Right lobe of liver (tissue), 6 donors: ENCODE measurements around the gene TMEM53. TPM values are rescaled to one million over a fixed set of nuclear protein-coding genes. Genes with fewer than 3 reads are reported as not detected.
"Not testable (repeated sequence)": the region's sequence is repeated elsewhere in the genome, so short reads cannot be mapped to it uniquely, and the experiment has no call there.

Source experiments
- ATAC-seq, 4 donors: fragments of 200-7000 bp; cut with Tn5 transposase; one replicate each; pipeline ENCODE4 v1.9.1; 2020; ENCODE audit warnings: mild to moderate bottlenecking in 4 of 4, moderate library complexity in 4 of 4
- DNase-seq, 3 donors: peaks; one replicate each; pipeline ENCODE4 v3.0.0-alpha.2; 2020
- H3K27ac ChIP-seq, 3 donors: fragments of 200-600 bp; one replicate each; pipeline ENCODE4 v1.8.0; 2022
- H3K27me3 ChIP-seq, 2 donors: fragments of 200-600 bp; one replicate each; pipeline ENCODE4 v1.8.0; 2022
- H3K36me3 ChIP-seq, 4 donors: fragments of 200-600 bp; sonication (generic) in 1 of 4; one replicate each; pipeline versions ENCODE4 v1.5.1 to v1.8.0; 2017 to 2022; ENCODE audit warnings: control low read depth in 1 of 4
- H3K4me1 ChIP-seq, 4 donors: fragments of 200-600 bp; sonication (generic) in 1 of 4; one replicate each; pipeline versions ENCODE4 v1.5.1 to v1.8.0; 2017 to 2022; ENCODE audit warnings: control low read depth in 1 of 4
- H3K4me3 ChIP-seq, 3 donors: fragments of 200-600 bp; one replicate each; pipeline ENCODE4 v1.8.0; 2022
- H3K9me3 ChIP-seq, 4 donors: fragments of 200-600 bp; sonication (generic) in 1 of 4; one replicate each; pipeline versions ENCODE4 v1.5.1 to v1.8.0; 2017 to 2022; ENCODE audit warnings: control low read depth in 1 of 4
- CTCF ChIP-seq, 4 donors: fragments of 200-600 bp in 3 of 4; fragments of 450-650 bp in 1 of 4; IDR thresholded peaks; one replicate each; pipeline versions ENCODE4 v1.5.1 to v1.8.0; 2016 to 2022; ENCODE audit warnings: antibody characterized with exemption in 4 of 4, mild to moderate bottlenecking in 2 of 4
- POLR2A ChIP-seq: fragments of 450-650 bp; IDR thresholded peaks from one replicate; pipeline ENCODE4 v1.6.1; 2017; ENCODE audit warnings: antibody characterized with exemption, mild to moderate bottlenecking
- WGBS: methylation state at CpG from one replicate; pipeline ENCODE4 v1.1.6; 2018; ENCODE audit warnings: low coverage, low lambda C conversion rate; ENCODE audit not compliant: insufficient coverage; ENCODE audit errors: missing lambda C conversion rate; 5-methylcytosine and 5-hydroxymethylcytosine counted together
- intact Hi-C, 2 donors: fragments of 100-400 bp; cut with DNase I; formaldehyde crosslinking; loops; one replicate each; pipeline versions ENCODE4 v1.11.2 to v1.14.1; 2022
- total RNA-seq, 6 experiments: library from RNA; depleted of rRNA in 2 of 6; stranded (reverse); fragments of >200 nt in 2 of 6; fragmentation: NEBNext Ultra II Directional in 3 of 6; extraction: Animal tissue kit (Norgen Biotek cat#: 25700) in 3 of 6; gene quantifications; one replicate each; pipeline versions ENCODE4 v1.1.0 to v1.2.4, GENCODE V29; 2016 to 2023
- donor health status: DM: no; HTN: yes; CAD: no.
- donor health status: DM: no; HTN: no; CAD: no.
- donor health status: DM: no; HTN: no; CAD: no.
- donor health status: DM: no; HTN: yes; CAD: no.
- donor health status: DM: no; HTN: yes; CAD: no.

Gene TMEM53
- total RNA-seq, 6 experiments from 2014 or later = 15.8 to 31.0 (median 24.5) TPM

- H3K4me1 ChIP-seq = peaks cover 0 to 10% (median 2%) of the 10 kb centered on the region in 4 donors
- peak; percentile 55 to 82 (median 66) for ATAC-seq
- intact Hi-C loops = no loop called here
- WGBS = 67% methylated on average over 1 of the region's 1 CpG
- DNase-seq = no peak
- H3K4me3 ChIP-seq = no peak overlapping the region
- no peaks in the 10 kb centered on the region for H3K36me3 ChIP-seq
- TF ChIP-seq POLR2A (no peak), CTCF (IDR thresholded peaks at IDR 0.05) (no peak)
- H3K9me3 ChIP-seq = no peaks in the 10 kb centered on the region
- H3K27ac ChIP-seq = no peak overlapping the region
- H3K27me3 ChIP-seq = no peaks in the 10 kb centered on the region
These were observed 26.3 kb upstream of the TMEM53 start for GRCh38 chr1:44700573-44700972.

- H3K36me3 ChIP-seq, DNase-seq, H3K27ac ChIP-seq, H3K27me3 ChIP-seq, H3K9me3 ChIP-seq, ATAC-seq, H3K4me3 ChIP-seq, intact Hi-C loops: not testable (repeated sequence)
- 78% methylated on average over 9 of the region's 9 CpGs for WGBS
- H3K4me1 ChIP-seq = peaks cover 0 to 10% (median 2%) of the 10 kb centered on the region in 4 donors
These were observed 25.1 kb upstream of the TMEM53 start for GRCh38 chr1:44699375-44699774.

- no peak for ATAC-seq
- Histone ChIP-seq H3K4me3 (no peak overlapping the region), H3K36me3 (no peaks in the 10 kb centered on the region), H3K9me3 (no peaks in the 10 kb centered on the region), H3K4me1 (peaks cover 0 to 10% (median 2%) of the 10 kb centered on the region in 4 donors), H3K27ac (no peak overlapping the region), H3K27me3 (no peaks in the 10 kb centered on the region)
- 54% methylated on average over 3 of the region's 3 CpGs for WGBS
- no peak for DNase-seq
- no peak for TF ChIP-seq CTCF (IDR thresholded peaks at IDR 0.05)
- intact Hi-C loops = no loop called here
These were observed 23.9 kb upstream of the TMEM53 start for GRCh38 chr1:44698138-44698537.

GRCh38 chr1:44696789-44697345 is 22.6 kb upstream of the TMEM53 start:
- Histone ChIP-seq H3K27ac (no peak overlapping the region), H3K4me3 (no peak overlapping the region), H3K9me3 (no peaks in the 10 kb centered on the region), H3K4me1 (peaks cover 0 to 10% (median 2%) of the 10 kb centered on the region in 4 donors), H3K27me3 (no peaks in the 10 kb centered on the region), H3K36me3 (no peaks in the 10 kb centered on the region)
- intact Hi-C loops = no loop called here
- DNase-seq (no peak), ATAC-seq (peak; percentile 42 to 68 (median 47))
- TF ChIP-seq POLR2A (no peak), CTCF (IDR thresholded peaks at IDR 0.05) (no peak)
- 50% methylated on average over 4 of the region's 7 CpGs for WGBS

GRCh38 chr1:44696101-44696500 is 21.8 kb upstream of the TMEM53 start:
- no peak for ATAC-seq
- TF ChIP-seq POLR2A (no peak), CTCF (IDR thresholded peaks at IDR 0.05) (no peak)
- 89% methylated on average over 1 of the region's 3 CpGs for WGBS

More at GRCh38 chr1:44696101-44696500, 21.8 kb upstream of the TMEM53 start:
- Histone ChIP-seq H3K4me1 (peaks cover 0 to 10% (median 2%) of the 10 kb centered on the region in 4 donors), H3K36me3 (no peaks in the 10 kb centered on the region), H3K27me3 (no peaks in the 10 kb centered on the region), H3K4me3 (no peak overlapping the region), H3K9me3 (no peaks in the 10 kb centered on the region), H3K27ac (no peak overlapping the region)
- DNase-seq = no peak
- intact Hi-C loops = no loop called here
